HG03460 (cell line): ENCODE measurements around the gene NFKB1.

Source experiments
- ATAC-seq: cut with Tn5 transposase; IDR thresholded peaks from one replicate; pipeline ENCODE4 v1.9.1; 2021; ENCODE audit not compliant: unreplicated experiment

The NFKB1 gene

DNA sequence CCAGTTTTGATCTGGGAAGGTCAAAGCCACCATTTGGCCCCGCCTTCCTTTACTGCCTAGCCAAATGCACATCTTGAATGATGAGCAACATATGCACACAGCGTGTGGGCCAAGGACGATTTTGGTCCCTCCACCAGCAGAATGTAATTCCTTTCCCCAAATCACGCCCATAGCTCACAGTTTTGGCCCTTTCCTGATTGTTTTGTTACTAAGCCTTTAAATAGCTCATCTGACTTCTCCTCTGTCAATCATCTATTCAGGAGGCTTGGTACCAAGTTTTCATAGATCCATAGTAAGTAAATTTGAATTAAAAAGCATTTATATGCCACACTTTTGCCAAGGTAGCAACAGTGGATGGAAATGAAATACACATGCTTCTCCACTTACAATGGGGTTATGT lies 123.3 kb downstream of the NFKB1 start:
- ATAC-seq = no peak

GRCh38 chr4:102625232-102625930 lies 124.2 kb downstream of the NFKB1 start:
- ATAC-seq = peak; percentile 91

DNA sequence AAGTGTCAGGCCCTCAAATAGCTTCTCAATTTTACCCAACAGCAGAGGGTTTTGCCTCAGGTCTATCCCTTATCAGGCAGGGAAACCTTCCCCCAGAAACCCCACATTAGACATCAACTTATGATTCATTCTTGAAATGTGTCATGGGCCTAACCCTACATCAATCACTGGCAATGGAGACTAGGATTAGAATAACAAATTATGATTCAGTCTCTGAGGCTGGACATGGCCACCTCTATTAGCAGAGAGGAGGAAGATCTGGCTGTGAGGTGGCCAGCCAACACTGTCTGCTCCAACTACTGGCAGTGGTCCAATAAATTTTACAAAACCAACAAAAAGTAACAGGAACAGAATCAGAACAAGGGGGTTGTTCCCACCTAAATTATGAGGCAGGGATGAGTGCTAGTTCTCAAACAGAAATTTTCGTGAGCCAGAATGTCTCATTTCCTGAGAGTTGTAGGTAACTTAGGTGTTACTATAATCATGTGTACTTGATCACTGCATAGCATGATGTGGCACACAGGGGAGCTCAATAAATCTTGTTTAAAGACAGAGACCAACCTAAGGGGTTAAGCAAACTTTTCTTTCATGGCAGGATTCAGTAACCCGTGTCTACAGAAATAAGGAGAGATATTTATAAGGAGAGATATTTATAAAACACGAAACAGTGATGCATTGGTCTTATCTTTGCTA lies 126.8 kb downstream of the NFKB1 start:
- no peak for ATAC-seq

- ATAC-seq = no peak
These were observed 128.5 kb downstream of the NFKB1 start for GRCh38 chr4:102629673-102630072.

- ATAC-seq = no peak
These were observed 130.5 kb downstream of the NFKB1 start for GRCh38 chr4:102631616-102632015.

GRCh38 chr4:102632241-102633065 lies 131.3 kb downstream of the NFKB1 start:
- ATAC-seq = no peak

- ATAC-seq = no peak
These were observed 131.9 kb downstream of the NFKB1 start for GRCh38 chr4:102633100-102633499.

DNA sequence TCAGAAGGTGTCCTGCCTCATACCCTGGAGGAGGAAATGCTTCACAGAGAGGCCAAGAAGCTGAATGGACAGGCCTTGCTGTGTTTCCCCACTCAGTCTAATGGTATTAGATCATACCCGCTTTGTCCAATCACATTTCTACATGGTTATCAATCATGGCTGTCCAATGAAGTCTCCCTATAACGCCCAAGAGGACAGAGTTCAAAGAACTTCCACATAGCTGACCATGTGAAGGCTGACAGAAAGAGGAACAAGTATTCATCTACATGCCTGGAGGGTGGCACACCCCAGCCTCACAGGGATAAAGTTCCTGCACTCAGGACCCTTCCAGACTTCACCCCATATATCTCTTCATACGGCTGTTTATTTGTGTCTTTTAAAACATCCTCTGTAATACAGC lies 136.2 kb downstream of the NFKB1 start:
- no peak for ATAC-seq

GRCh38 chr4:102638621-102639020 lies 137.5 kb downstream of the NFKB1 start:
- no peak for ATAC-seq

DNA sequence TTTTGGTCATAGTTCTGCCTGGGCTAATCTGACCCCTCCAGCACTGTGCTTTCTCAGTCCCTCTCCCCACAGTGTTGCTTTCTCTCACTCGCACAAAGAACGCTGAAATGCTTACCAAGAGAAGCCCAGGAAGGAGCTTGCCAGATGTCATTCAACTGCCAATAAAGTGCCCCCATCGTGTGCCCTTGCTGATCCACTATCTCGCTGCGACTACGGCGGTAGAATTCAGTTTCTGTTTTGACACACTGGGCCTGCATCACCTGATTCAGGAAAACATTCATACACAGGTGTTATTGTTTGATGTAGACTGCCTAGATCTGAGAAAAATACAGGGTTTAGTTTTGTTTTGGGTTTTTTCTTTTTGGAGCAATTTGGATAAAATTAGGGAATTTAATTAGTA lies 138.4 kb downstream of the NFKB1 start:
- no peak for ATAC-seq

GRCh38 chr4:102640669-102641068 lies 139.5 kb downstream of the NFKB1 start:
- no peak for ATAC-seq

DNA sequence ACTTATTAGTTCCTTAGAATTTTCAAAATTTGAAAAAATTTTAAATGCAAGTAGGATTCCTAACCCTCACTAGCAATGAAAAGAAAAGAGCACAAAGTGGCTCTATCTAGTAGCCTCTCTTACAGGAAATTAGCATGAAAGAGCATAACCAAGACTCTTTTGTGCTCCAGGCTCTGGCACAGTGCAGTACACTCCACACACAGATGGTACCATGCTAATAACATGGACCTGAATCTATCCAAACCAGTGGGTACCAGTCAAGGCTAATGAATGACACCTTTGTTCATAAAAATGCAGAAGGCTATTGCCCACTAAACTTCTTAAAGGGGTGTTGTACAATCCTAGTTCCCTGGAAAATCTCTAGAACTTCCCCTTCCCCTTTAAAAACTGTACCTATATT lies 140.6 kb downstream of the NFKB1 start:
- no peak for ATAC-seq

DNA sequence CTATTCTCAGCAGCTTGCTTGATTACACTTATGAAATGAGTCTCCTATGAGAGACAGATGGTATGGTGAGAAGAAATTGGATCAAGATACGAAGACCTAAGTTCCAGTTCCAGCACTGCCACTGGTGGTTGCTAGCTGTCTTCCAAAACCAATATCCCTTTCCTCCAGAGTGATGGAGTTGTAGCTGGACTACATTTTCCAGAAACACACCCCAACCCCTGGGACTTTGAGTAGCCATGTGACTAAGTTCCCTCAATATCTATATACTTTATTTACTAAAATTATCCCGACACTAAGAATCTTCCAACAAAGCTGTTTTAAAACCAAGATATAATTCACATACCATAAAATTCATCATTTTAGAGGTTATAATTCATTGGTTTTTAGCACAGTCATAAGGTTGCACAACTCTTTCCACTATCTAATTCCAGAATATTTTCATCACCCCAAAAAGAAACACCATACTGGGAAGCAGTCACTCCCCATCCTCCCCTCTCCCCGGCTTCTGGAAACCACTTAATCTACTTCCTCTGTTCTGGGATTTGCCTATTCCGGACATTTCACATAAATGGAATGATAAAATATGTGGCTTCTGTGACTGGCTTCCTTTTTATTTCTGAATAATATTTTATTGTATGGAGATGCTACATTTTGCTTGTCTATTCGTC lies 141.6 kb downstream of the NFKB1 start:
- ATAC-seq = no peak

- no peak for ATAC-seq
These were observed 146.0 kb downstream of the NFKB1 start for GRCh38 chr4:102647117-102647516.

- ATAC-seq = no peak
These were observed 156.0 kb downstream of the NFKB1 start for GRCh38 chr4:102657206-102657605.

DNA sequence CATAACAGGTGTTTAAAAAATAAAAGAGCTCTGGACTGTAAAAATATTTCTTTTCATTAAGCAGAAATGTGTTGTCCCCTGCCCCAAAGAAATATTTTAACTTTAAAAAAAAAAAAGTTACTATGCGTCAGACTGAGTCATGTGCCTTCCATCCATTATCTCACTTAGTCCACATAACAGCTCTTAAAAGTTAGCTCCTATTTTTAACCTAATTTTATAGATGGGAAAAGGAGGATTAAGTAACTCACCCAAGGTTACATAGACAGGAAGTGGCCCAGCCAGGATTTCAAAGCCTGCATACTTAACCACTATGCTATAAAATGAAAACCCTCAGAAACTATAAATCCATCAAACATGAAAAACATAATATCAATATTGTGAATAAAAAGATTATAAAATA lies 161.9 kb downstream of the NFKB1 start:
- ATAC-seq = no peak

GRCh38 chr4:102665527-102665926 lies 164.4 kb downstream of the NFKB1 start:
- no peak for ATAC-seq
